GM10248 (cell line): ENCODE results near the gene EYA4.

Experiments
- CTCF ChIA-PET: fragments of 300-600 bp; sonication (Branson Sonifier 250); formaldehyde crosslinking; extraction: SDS; loops from one replicate; lab custom pipeline; 2021; ENCODE audit warnings: antibody characterized with exemption; lab: Yijun Ruan, JAX
- POLR2A ChIA-PET: fragments of 350-650 bp; sonication (Branson Sonifier 250); formaldehyde crosslinking; extraction: SDS; loops from one replicate; lab custom pipeline; 2020; ENCODE audit warnings: antibody characterized with exemption; lab: Yijun Ruan, JAX
- DNase-seq: peaks from one replicate; pipeline ENCODE4 v3.0.0; 2012; ENCODE audit errors: extremely low spot score
- CTCF ChIP-seq: IDR thresholded peaks from 2 replicates; pipeline ENCODE4 v1.5.1; 2012; ENCODE audit warnings: mild to moderate bottlenecking, low read depth; ENCODE audit errors: extremely low read depth, missing control alignments, control extremely low read depth

Gene EYA4

GRCh38 chr6:133317704-133318103 lies 76.5 kb downstream of the EYA4 start:
- CTCF ChIA-PET = no interaction called here
- POLR2A ChIA-PET = no interaction called here
- TF ChIP-seq CTCF = no peak
- DNase-seq = no peak

GRCh38 chr6:133326584-133326983 lies 85.4 kb downstream of the EYA4 start:
- CTCF ChIA-PET = no interaction called here
- no peak for DNase-seq
- POLR2A ChIA-PET = no interaction called here
- no peak for TF ChIP-seq CTCF

GRCh38 chr6:133333852-133334251 lies 92.7 kb downstream of the EYA4 start:
- TF ChIP-seq CTCF = no peak
- DNase-seq = no peak
- CTCF ChIA-PET = no interaction called here

GRCh38 chr6:133337308-133337707 lies 96.2 kb downstream of the EYA4 start:
- POLR2A ChIA-PET = no interaction called here
- no peak for DNase-seq
- no peak for TF ChIP-seq CTCF
- CTCF ChIA-PET = interaction anchor here (1.4 to 1.5 kb wide), 2 partner anchors 19 to 26 kb away, joined by 3 to 4 read pairs; no protein-coding TSS in a partner anchor

More at GRCh38 chr6:133333852-133334251, 92.7 kb downstream of the EYA4 start:
- POLR2A ChIA-PET = no interaction called here

- ChIA-PET CTCF (no interaction called here), POLR2A (no interaction called here)
- TF ChIP-seq CTCF = no peak
- DNase-seq = no peak
Observed at GRCh38 chr6:133339543-133340384, 98.6 kb downstream of the EYA4 start.

- ChIA-PET POLR2A (no interaction called here), CTCF (no interaction called here)
- no peak for TF ChIP-seq CTCF
- DNase-seq = no peak
Observed at GRCh38 chr6:133340557-133340956, 99.4 kb downstream of the EYA4 start.
